HG02870 (cell line): ENCODE measurements around the gene SLC35F5.
"Not testable (repeated sequence)": the region's sequence is repeated elsewhere in the genome, so short reads cannot be mapped to it uniquely, and the experiment has no call there.

Source experiments
- ATAC-seq: cut with Tn5 transposase; IDR thresholded peaks from one replicate; pipeline ENCODE4 v1.9.1; 2021; ENCODE audit warnings: mild to moderate bottlenecking, moderate library complexity; ENCODE audit not compliant: unreplicated experiment

SLC35F5 gene

GRCh38 chr2:113755835-113756354 lies 547 bp downstream of the SLC35F5 start:
- ATAC-seq: peak; percentile 34

GRCh38 chr2:113755035-113755834 lies 1.2 kb downstream of the SLC35F5 start:
- no peak for ATAC-seq

GRCh38 chr2:113754160-113754559 lies 2.3 kb downstream of the SLC35F5 start:
- no peak for ATAC-seq

- ATAC-seq: no peak
Observed at GRCh38 chr2:113750385-113750784, 6.1 kb downstream of the SLC35F5 start.

- ATAC-seq: no peak
Observed at GRCh38 chr2:113741091-113741490, 15.4 kb downstream of the SLC35F5 start.

- ATAC-seq: no peak
Observed at GRCh38 chr2:113739849-113740248, 16.6 kb downstream of the SLC35F5 start.

GRCh38 chr2:113734185-113734584 lies 22.3 kb downstream of the SLC35F5 start:
- ATAC-seq: peak; percentile 95

GRCh38 chr2:113724010-113724409 lies 32.4 kb downstream of the SLC35F5 start:
- no peak for ATAC-seq

- no peak for ATAC-seq
Observed at GRCh38 chr2:113723411-113723810, 33.0 kb downstream of the SLC35F5 start.

- no peak for ATAC-seq
Observed at GRCh38 chr2:113720167-113720566, 36.3 kb downstream of the SLC35F5 start.

- ATAC-seq: no peak
Observed at GRCh38 chr2:113716291-113716690, 40.2 kb downstream of the SLC35F5 start.

- no peak for ATAC-seq
Observed at GRCh38 chr2:113712941-113713340, 43.5 kb downstream of the SLC35F5 start.

- ATAC-seq: no peak
Observed at GRCh38 chr2:113711851-113712250, 44.6 kb downstream of the SLC35F5 start.

GRCh38 chr2:113709022-113709421 lies 47.4 kb downstream of the SLC35F5 start:
- no peak for ATAC-seq

- no peak for ATAC-seq
Observed at GRCh38 chr2:113707106-113707505, 49.3 kb downstream of the SLC35F5 start.

GRCh38 chr2:113705982-113706523 lies 50.4 kb downstream of the SLC35F5 start:
- no peak for ATAC-seq

- ATAC-seq: not testable (repeated sequence)
Observed at GRCh38 chr2:113704300-113704993, 52.0 kb downstream of the SLC35F5 start.

GRCh38 chr2:113703386-113704299 lies 52.8 kb downstream of the SLC35F5 start:
- ATAC-seq: no peak

GRCh38 chr2:113700186-113700841 lies 56.1 kb downstream of the SLC35F5 start:
- peak; percentile 82 for ATAC-seq

- ATAC-seq: peak; percentile 64
Observed at GRCh38 chr2:113698892-113699447, 57.5 kb downstream of the SLC35F5 start.
